ENCODE measurements around the gene ODC1. TPM values are rescaled to one million over a fixed set of nuclear protein-coding genes. Genes with fewer than 3 reads are reported as not detected.
"Not testable (repeated sequence)": the region's sequence is repeated elsewhere in the genome, so short reads cannot be mapped to it uniquely, and the experiment has no call there.

The ODC1 gene
- total RNA-seq, 4 donors from 2014 or later = 105 to 142 (median 121) TPM

- intact Hi-C loops (cut with DNase I) = no loop called here
- TF ChIP-seq POLR2A (IDR thresholded peaks at IDR 0.05; ENCODE audit: low read depth) (no peak), EP300 (IDR thresholded peaks at IDR 0.05) (no peak), CTCF (IDR thresholded peaks at IDR 0.05) (no peak), POLR2AphosphoS5 (IDR thresholded peaks at IDR 0.05) (no peak)
- H3K4me1 ChIP-seq = no peaks in the 10 kb centered on the region
- no peak overlapping the region for H3K27ac ChIP-seq (replicated peaks in 1 of 4)
- H3K36me3 ChIP-seq = no peaks in the 10 kb centered on the region
- peaks cover 0 to 53% (median 0%) of the 10 kb centered on the region in 4 donors for H3K27me3 ChIP-seq
- no peak for DNase-seq (ENCODE audit: extremely low spot score)
- H3K4me3 ChIP-seq = no peak overlapping the region
- whole genome bisulfite sequencing = 81% methylated on average over 13 of the region's 13 CpGs
- peaks cover 0 to 9% (median 4%) of the 10 kb centered on the region in 4 donors for H3K9me3 ChIP-seq
Observed at GRCh38 chr2:10489842-10490555, 41.9 kb upstream of the ODC1 start.

GRCh38 chr2:10488142-10488541, 40.0 kb upstream of the ODC1 start:
- peaks cover 0 to 44% (median 0%) of the 10 kb centered on the region in 4 donors for H3K27me3 ChIP-seq
- H3K9me3 ChIP-seq; H3K27ac ChIP-seq (replicated peaks in 1 of 4); H3K4me1 ChIP-seq; H3K4me3 ChIP-seq; H3K36me3 ChIP-seq; DNase-seq (ENCODE audit: extremely low spot score); intact Hi-C loops (cut with DNase I): not testable (repeated sequence)
- WGBS = 76% methylated on average over 8 of the region's 8 CpGs

GRCh38 chr2:10487741-10488104, 39.6 kb upstream of the ODC1 start:
- H3K36me3 ChIP-seq; H3K9me3 ChIP-seq; H3K4me3 ChIP-seq; DNase-seq (ENCODE audit: extremely low spot score); H3K27ac ChIP-seq (replicated peaks in 1 of 4); intact Hi-C loops (cut with DNase I); H3K4me1 ChIP-seq: not testable (repeated sequence)
- 69% methylated on average over 5 of the region's 5 CpGs for WGBS
- peaks cover 0 to 46% (median 0%) of the 10 kb centered on the region in 4 donors for H3K27me3 ChIP-seq

- WGBS = 69% methylated on average over 14 of the region's 14 CpGs
- Histone ChIP-seq H3K27me3 (peaks cover 0 to 51% (median 0%) of the 10 kb centered on the region in 4 donors), H3K4me1 (no peaks in the 10 kb centered on the region), H3K36me3 (no peaks in the 10 kb centered on the region), H3K4me3 (no peak overlapping the region), H3K27ac (replicated peaks in 1 of 4) (no peak overlapping the region), H3K9me3 (peaks cover 0 to 9% (median 4%) of the 10 kb centered on the region in 4 donors)
- intact Hi-C loops (cut with DNase I) = no loop called here
- DNase-seq (ENCODE audit: extremely low spot score) = no peak
- TF ChIP-seq EP300 (IDR thresholded peaks at IDR 0.05) = no peak
Observed at GRCh38 chr2:10487081-10487740, 39.1 kb upstream of the ODC1 start.

- H3K27ac ChIP-seq (replicated peaks in 1 of 4) = no peak overlapping the region
- intact Hi-C loops (cut with DNase I) = no loop called here
- H3K4me1 ChIP-seq = no peaks in the 10 kb centered on the region
- WGBS = 71% methylated on average over 5 of the region's 5 CpGs
- no peak for TF ChIP-seq POLR2A (IDR thresholded peaks at IDR 0.05; ENCODE audit: low read depth)
- TF ChIP-seq EP300 (IDR thresholded peaks at IDR 0.05) = no peak
- no peak for TF ChIP-seq CTCF (IDR thresholded peaks at IDR 0.05)
- no peak for TF ChIP-seq POLR2AphosphoS5 (IDR thresholded peaks at IDR 0.05)
- H3K36me3 ChIP-seq = no peaks in the 10 kb centered on the region
- peaks cover 0 to 56% (median 0%) of the 10 kb centered on the region in 4 donors for H3K27me3 ChIP-seq
- H3K4me3 ChIP-seq = no peak overlapping the region
- H3K9me3 ChIP-seq = peaks cover 0 to 4% (median 1%) of the 10 kb centered on the region in 4 donors
- no peak for DNase-seq (ENCODE audit: extremely low spot score)
Observed at GRCh38 chr2:10486601-10487079, 38.5 kb upstream of the ODC1 start.

GRCh38 chr2:10486091-10486490, 38.0 kb upstream of the ODC1 start:
- Histone ChIP-seq H3K27ac (replicated peaks in 1 of 4) (no peak overlapping the region), H3K4me1 (no peaks in the 10 kb centered on the region), H3K4me3 (no peak overlapping the region), H3K36me3 (no peaks in the 10 kb centered on the region), H3K9me3 (no peaks in the 10 kb centered on the region), H3K27me3 (peaks cover 0 to 60% (median 0%) of the 10 kb centered on the region in 4 donors)
- no peak for TF ChIP-seq CTCF (IDR thresholded peaks at IDR 0.05)
- TF ChIP-seq EP300 (IDR thresholded peaks at IDR 0.05) = no peak
- no peak for TF ChIP-seq POLR2AphosphoS5 (IDR thresholded peaks at IDR 0.05)
- no peak for TF ChIP-seq POLR2A (IDR thresholded peaks at IDR 0.05; ENCODE audit: low read depth)
- intact Hi-C loops (cut with DNase I) = no loop called here
- WGBS = 88% methylated on average over 1 of the region's 1 CpG
- DNase-seq (ENCODE audit: extremely low spot score) = no peak

Data from esophagus muscularis mucosa (tissue), 4 donors.